Stimulated activated effector memory CD8-positive, alpha-beta T cell treated with anti-CD3 and anti-CD28 coated beads, Interleukin-12 subunit alpha, Interleukin-12 subunit beta, amount 100 ng/mL, for 72 hours (primary cell): ENCODE measurements around the gene CTNNA2.

ENCODE experiments used
- ATAC-seq: fragments of 150-1000 bp; cut with Tn5 transposase; 2 replicates; pipeline ENCODE4 v1.10.0; 2021
- DNase-seq, 2 donors: peaks; one replicate each; pipeline ENCODE4 v3.0.0; 2021 to 2022; ENCODE audit warnings: low spot score in 2 of 2
- H3K27ac Mint-ChIP-seq: one replicate; pipeline ENCODE4 v1.8.0; 2022; ENCODE audit warnings: mild to moderate bottlenecking, mixed read lengths
- H3K36me3 Mint-ChIP-seq: one replicate; pipeline ENCODE4 v1.8.0; 2022; ENCODE audit warnings: mild to moderate bottlenecking, mixed read lengths
- H3K4me1 Mint-ChIP-seq: one replicate; pipeline ENCODE4 v1.8.0; 2022; ENCODE audit warnings: mixed read lengths
- H3K4me3 Mint-ChIP-seq: one replicate; pipeline ENCODE4 v1.8.0; 2022; ENCODE audit warnings: mild to moderate bottlenecking, mixed read lengths
- H3K9me3 Mint-ChIP-seq: one replicate; pipeline ENCODE4 v1.8.0; 2022; ENCODE audit warnings: mixed read lengths

CTNNA2 gene

GRCh38 chr2:80148906-80149305 is 636.1 kb downstream of the CTNNA2 start:
- H3K4me3 Mint-ChIP-seq, result no peak overlapping the region

GRCh38 chr2:80149991-80150390 is 637.1 kb downstream of the CTNNA2 start:
- H3K27ac Mint-ChIP-seq, result no peak overlapping the region
- H3K4me1 Mint-ChIP-seq, result no peaks in the 10 kb centered on the region
- DNase-seq, result no peak
- no peak overlapping the region for H3K4me3 Mint-ChIP-seq
- no peak for ATAC-seq
- no peaks in the 10 kb centered on the region for H3K36me3 Mint-ChIP-seq
- peaks cover 14% of the 10 kb centered on the region for H3K9me3 Mint-ChIP-seq

More at GRCh38 chr2:80148906-80149305, 636.1 kb downstream of the CTNNA2 start:
- H3K36me3 Mint-ChIP-seq, result no peaks in the 10 kb centered on the region
- no peak overlapping the region for H3K27ac Mint-ChIP-seq
- DNase-seq, result no peak
- H3K4me1 Mint-ChIP-seq, result no peaks in the 10 kb centered on the region
- no peak for ATAC-seq
- peaks cover 16% of the 10 kb centered on the region for H3K9me3 Mint-ChIP-seq

- H3K4me3 Mint-ChIP-seq, result no peak overlapping the region
- no peak overlapping the region for H3K27ac Mint-ChIP-seq
- H3K4me1 Mint-ChIP-seq, result no peaks in the 10 kb centered on the region
- peaks cover 19% of the 10 kb centered on the region for H3K9me3 Mint-ChIP-seq
- no peaks in the 10 kb centered on the region for H3K36me3 Mint-ChIP-seq
- DNase-seq (no peak), ATAC-seq (no peak)
Observed at GRCh38 chr2:80151248-80151647, 638.4 kb downstream of the CTNNA2 start.

- Mint-ChIP-seq H3K4me3 (no peak overlapping the region), H3K36me3 (no peaks in the 10 kb centered on the region), H3K27ac (no peak overlapping the region), H3K9me3 (peaks cover 19% of the 10 kb centered on the region), H3K4me1 (no peaks in the 10 kb centered on the region)
- DNase-seq, result no peak
- ATAC-seq, result no peak
Observed at GRCh38 chr2:80151651-80152050, 638.8 kb downstream of the CTNNA2 start.

GRCh38 chr2:80153151-80153550 is 640.3 kb downstream of the CTNNA2 start:
- ATAC-seq (no peak), DNase-seq (no peak)
- Mint-ChIP-seq H3K4me3 (no peak overlapping the region), H3K4me1 (no peaks in the 10 kb centered on the region), H3K27ac (no peak overlapping the region), H3K36me3 (no peaks in the 10 kb centered on the region), H3K9me3 (peaks cover 19% of the 10 kb centered on the region)

GRCh38 chr2:80153768-80154167 is 640.9 kb downstream of the CTNNA2 start:
- no peaks in the 10 kb centered on the region for H3K4me1 Mint-ChIP-seq
- no peak overlapping the region for H3K4me3 Mint-ChIP-seq
- H3K36me3 Mint-ChIP-seq, result no peaks in the 10 kb centered on the region
- no peak for DNase-seq
- H3K27ac Mint-ChIP-seq, result no peak overlapping the region
- H3K9me3 Mint-ChIP-seq, result peaks cover 18% of the 10 kb centered on the region
- ATAC-seq, result no peak

- no peak for ATAC-seq
- Mint-ChIP-seq H3K4me3 (no peak overlapping the region), H3K4me1 (no peaks in the 10 kb centered on the region), H3K27ac (no peak overlapping the region), H3K9me3 (peaks cover 18% of the 10 kb centered on the region), H3K36me3 (no peaks in the 10 kb centered on the region)
- no peak for DNase-seq
Observed at GRCh38 chr2:80154231-80154915, 641.5 kb downstream of the CTNNA2 start.

- Mint-ChIP-seq H3K36me3 (no peaks in the 10 kb centered on the region), H3K4me1 (no peaks in the 10 kb centered on the region), H3K9me3 (peaks cover 10% of the 10 kb centered on the region), H3K27ac (no peak overlapping the region), H3K4me3 (no peak overlapping the region)
- DNase-seq, result no peak
- ATAC-seq, result no peak
Observed at GRCh38 chr2:80164375-80164774, 651.5 kb downstream of the CTNNA2 start.

- Mint-ChIP-seq H3K4me3 (no peak overlapping the region), H3K36me3 (no peaks in the 10 kb centered on the region), H3K27ac (no peak overlapping the region), H3K9me3 (peaks cover 10% of the 10 kb centered on the region), H3K4me1 (no peaks in the 10 kb centered on the region)
- ATAC-seq (no peak), DNase-seq (no peak)
Observed at GRCh38 chr2:80166483-80167171, 653.8 kb downstream of the CTNNA2 start.

- no peak overlapping the region for H3K4me3 Mint-ChIP-seq
- H3K4me1 Mint-ChIP-seq, result no peaks in the 10 kb centered on the region
- H3K27ac Mint-ChIP-seq, result no peak overlapping the region
- no peak for ATAC-seq
- H3K9me3 Mint-ChIP-seq, result peaks cover 10% of the 10 kb centered on the region
- no peaks in the 10 kb centered on the region for H3K36me3 Mint-ChIP-seq
- no peak for DNase-seq
Observed at GRCh38 chr2:80167284-80167808, 654.5 kb downstream of the CTNNA2 start.

GRCh38 chr2:80168037-80168436 is 655.2 kb downstream of the CTNNA2 start:
- Mint-ChIP-seq H3K9me3 (peaks cover 12% of the 10 kb centered on the region), H3K4me3 (no peak overlapping the region), H3K27ac (no peak overlapping the region), H3K36me3 (no peaks in the 10 kb centered on the region), H3K4me1 (no peaks in the 10 kb centered on the region)
- no peak for DNase-seq
- no peak for ATAC-seq

- Mint-ChIP-seq H3K36me3 (no peaks in the 10 kb centered on the region), H3K4me3 (no peak overlapping the region), H3K9me3 (peaks cover 18% of the 10 kb centered on the region), H3K27ac (no peak overlapping the region), H3K4me1 (no peaks in the 10 kb centered on the region)
- ATAC-seq (no peak), DNase-seq (no peak)
Observed at GRCh38 chr2:80168801-80169200, 656.0 kb downstream of the CTNNA2 start.

GRCh38 chr2:80169811-80170594 is 657.2 kb downstream of the CTNNA2 start:
- no peak for ATAC-seq
- Mint-ChIP-seq H3K4me1 (no peaks in the 10 kb centered on the region), H3K27ac (no peak overlapping the region), H3K9me3 (peaks cover 18% of the 10 kb centered on the region), H3K36me3 (no peaks in the 10 kb centered on the region), H3K4me3 (no peak overlapping the region)
- no peak for DNase-seq

- no peaks in the 10 kb centered on the region for H3K36me3 Mint-ChIP-seq
- H3K4me3 Mint-ChIP-seq, result no peak overlapping the region
- peaks cover 11% of the 10 kb centered on the region for H3K9me3 Mint-ChIP-seq
- ATAC-seq (no peak), DNase-seq (no peak)
- no peak overlapping the region for H3K27ac Mint-ChIP-seq
- H3K4me1 Mint-ChIP-seq, result no peaks in the 10 kb centered on the region
Observed at GRCh38 chr2:80185091-80185490, 672.2 kb downstream of the CTNNA2 start.

GRCh38 chr2:80186262-80186661 is 673.4 kb downstream of the CTNNA2 start:
- Mint-ChIP-seq H3K9me3 (peaks cover 6% of the 10 kb centered on the region), H3K36me3 (no peaks in the 10 kb centered on the region), H3K27ac (no peak overlapping the region), H3K4me1 (no peaks in the 10 kb centered on the region), H3K4me3 (no peak overlapping the region)
- DNase-seq (no peak), ATAC-seq (no peak)
